GM18519 (cell line): Measurements from ENCODE around the gene PAX9.

Experiments
- ATAC-seq: cut with Tn5 transposase; IDR thresholded peaks from one replicate; pipeline ENCODE4 v1.9.1; 2021; ENCODE audit warnings: mild to moderate bottlenecking, moderate library complexity; ENCODE audit not compliant: unreplicated experiment, low FRiP score

PAX9 gene

DNA sequence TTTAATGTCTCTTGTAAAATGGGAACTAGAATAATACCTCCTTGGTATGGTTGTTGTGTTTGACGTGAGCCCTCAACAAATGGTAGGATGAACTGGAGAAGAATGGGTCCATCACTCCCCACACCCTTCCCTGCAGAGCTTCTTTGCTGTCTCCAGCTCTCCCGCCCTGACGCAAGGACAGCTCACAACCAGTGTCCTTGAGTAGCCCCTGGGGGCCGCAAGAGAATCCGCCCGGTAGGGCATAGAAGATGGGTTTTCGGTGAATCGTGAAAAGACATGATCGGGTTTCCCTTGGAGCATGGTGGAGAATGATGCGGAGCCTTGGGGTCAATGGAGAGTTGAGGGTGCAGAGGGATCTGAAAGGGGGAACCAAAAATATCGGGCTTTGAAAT lies 6.1 kb upstream of the PAX9 start:
- no peak for ATAC-seq

- ATAC-seq: no peak
These were observed 5.5 kb upstream of the PAX9 start for GRCh38 chr14:36655963-36656686.

DNA sequence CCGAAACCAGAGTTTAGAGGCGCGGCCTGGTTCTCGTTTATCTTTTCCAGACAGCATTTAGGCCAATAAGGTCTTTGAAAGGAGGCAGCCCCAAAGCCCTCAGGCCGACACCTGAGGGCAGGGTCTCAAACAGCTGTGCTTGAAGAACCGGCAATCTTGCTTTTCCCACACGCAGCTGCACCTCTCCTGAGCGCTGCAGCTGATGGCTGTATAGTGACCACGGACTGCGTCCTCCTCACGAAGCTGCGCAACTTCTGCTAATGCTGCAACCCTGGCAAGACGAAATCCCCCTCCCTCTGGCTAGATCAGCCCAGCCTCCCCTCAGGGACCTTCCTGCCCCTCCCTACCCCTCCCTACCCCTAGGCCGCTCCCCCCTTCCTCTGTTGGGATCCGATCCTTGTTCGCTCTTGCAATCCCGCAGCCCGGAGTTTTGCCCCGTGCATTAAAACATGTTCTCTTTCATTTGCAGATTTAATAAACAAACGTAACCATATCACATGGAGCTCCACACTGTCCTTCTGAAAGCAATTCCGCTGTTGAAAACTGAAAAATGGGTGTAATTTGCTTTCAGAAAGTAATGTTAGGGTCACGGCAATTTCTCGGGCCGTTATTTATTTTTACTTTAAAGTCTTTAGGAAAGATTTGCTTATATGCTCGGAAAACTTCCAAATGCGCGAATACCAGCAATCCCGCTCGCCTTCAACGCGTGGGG lies 4.8 kb upstream of the PAX9 start:
- no peak for ATAC-seq

GRCh38 chr14:36657399-36658122 lies 4.1 kb upstream of the PAX9 start:
- no peak for ATAC-seq

GRCh38 chr14:36658123-36659009 lies 3.3 kb upstream of the PAX9 start:
- no peak for ATAC-seq

DNA sequence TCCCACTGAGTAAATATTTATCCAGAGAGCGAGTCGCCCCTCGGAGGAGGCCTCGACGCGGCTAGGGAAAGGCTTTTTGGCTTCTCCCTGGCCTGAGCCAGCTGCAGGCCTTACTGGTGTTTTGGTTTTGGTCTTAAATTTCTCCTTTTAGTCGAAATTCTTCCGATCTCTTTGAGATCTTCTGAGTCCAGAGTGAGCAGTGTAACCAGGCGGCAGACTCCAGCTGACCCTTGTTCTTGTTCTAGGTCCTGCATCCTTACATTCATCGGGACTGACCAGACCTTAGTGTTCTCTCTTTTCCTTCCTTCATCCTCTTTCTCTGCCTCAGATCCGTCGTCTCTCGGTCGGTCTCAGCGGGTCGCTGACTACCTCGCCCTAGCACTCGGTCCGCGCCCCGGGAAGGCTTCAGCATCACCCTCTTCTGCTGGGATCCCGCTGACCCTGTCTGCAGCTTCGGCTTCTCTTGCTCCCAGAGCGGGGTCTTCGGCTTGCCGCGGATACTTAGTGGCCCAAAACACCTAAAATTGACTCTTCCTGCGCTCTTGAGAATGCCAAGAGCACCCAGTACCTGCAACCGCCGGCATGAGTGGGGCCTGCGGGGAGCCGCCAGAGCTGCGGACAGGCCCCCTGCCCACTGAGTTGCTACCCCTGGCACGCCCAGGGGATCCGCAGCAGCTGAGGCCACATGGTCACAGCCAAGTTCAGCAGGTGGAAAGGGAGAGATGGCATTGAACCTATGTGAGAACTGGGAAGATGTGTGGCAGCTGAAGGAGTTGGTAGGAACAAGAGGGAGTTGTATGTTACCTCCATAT lies 2.4 kb upstream of the PAX9 start:
- ATAC-seq: no peak

GRCh38 chr14:36659822-36660735 lies 1.6 kb upstream of the PAX9 start:
- no peak for ATAC-seq

DNA sequence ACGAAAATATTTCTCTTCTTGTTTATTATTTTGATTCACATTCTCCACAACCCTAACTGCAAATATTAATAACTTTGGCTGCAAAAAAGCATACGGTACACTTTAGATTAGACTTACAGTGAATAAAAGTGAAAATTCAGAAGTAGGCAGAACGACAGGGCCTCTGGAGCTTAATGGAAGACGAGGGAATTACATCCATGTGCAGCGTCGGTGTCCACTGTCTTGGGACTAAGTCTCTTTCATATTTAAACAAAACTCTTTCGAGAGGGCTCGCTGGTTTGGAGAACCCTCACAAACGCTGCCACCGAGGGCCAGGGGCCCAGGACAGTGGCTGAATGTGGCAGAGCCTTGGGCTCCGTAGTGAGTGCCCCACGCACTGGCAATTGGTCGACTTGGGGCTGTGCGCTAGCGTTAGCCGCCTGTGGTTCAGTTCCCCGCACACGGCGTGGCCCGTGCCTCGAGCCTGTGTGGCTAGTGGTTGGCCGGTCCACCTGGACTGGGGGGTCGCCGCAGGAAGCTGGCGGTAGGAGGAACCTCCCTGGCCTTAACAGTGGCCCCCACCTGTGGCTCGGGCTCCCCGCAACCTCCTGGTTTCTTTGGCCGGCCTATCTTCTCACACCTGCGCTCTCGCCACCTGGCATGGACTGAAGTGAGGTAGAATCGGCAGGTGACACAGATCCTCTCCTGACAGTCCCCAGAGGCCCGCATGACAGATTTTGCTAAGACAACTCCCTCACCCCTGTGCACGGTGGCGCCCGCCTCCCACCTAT lies 739 bp upstream of the PAX9 start:
- no peak for ATAC-seq

DNA sequence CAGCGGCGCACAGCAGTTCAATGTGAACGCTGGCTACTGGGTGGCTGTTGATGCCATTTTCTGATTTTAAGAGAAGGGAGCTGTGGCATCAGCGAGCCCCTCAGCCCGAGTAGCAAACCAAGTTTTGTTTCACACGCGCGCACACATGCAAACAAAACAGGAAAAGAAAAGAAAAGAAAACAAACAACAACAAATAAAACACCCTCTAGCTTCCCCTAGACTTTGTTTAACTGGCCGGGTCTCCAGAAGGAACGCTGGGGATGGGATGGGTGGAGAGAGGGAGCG lies 540 bp downstream of the PAX9 start:
- no peak for ATAC-seq

DNA sequence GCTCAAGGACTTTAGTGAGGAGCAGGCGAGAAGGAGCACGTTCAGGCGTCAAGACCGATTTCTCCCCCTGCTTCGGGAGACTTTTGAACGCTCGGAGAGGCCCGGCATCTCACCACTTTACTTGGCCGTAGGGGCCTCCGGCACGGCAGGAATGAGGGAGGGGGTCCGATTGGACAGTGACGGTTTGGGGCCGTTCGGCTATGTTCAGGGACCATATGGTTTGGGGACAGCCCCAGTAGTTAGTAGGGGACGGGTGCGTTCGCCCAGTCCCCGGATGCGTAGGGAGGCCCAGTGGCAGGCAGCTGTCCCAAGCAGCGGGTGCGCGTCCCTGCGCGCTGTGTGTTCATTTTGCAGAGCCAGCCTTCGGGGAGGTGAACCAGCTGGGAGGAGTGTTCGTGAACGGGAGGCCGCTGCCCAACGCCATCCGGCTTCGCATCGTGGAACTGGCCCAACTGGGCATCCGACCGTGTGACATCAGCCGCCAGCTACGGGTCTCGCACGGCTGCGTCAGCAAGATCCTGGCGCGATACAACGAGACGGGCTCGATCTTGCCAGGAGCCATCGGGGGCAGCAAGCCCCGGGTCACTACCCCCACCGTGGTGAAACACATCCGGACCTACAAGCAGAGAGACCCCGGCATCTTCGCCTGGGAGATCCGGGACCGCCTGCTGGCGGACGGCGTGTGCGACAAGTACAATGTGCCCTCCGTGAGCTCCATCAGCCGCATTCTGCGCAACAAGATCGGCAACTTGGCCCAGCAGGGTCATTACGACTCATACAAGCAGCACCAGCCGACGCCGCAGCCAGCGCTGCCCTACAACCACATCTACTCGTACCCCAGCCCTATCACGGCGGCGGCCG lies 1.1 kb downstream of the PAX9 start:
- no peak for ATAC-seq

DNA sequence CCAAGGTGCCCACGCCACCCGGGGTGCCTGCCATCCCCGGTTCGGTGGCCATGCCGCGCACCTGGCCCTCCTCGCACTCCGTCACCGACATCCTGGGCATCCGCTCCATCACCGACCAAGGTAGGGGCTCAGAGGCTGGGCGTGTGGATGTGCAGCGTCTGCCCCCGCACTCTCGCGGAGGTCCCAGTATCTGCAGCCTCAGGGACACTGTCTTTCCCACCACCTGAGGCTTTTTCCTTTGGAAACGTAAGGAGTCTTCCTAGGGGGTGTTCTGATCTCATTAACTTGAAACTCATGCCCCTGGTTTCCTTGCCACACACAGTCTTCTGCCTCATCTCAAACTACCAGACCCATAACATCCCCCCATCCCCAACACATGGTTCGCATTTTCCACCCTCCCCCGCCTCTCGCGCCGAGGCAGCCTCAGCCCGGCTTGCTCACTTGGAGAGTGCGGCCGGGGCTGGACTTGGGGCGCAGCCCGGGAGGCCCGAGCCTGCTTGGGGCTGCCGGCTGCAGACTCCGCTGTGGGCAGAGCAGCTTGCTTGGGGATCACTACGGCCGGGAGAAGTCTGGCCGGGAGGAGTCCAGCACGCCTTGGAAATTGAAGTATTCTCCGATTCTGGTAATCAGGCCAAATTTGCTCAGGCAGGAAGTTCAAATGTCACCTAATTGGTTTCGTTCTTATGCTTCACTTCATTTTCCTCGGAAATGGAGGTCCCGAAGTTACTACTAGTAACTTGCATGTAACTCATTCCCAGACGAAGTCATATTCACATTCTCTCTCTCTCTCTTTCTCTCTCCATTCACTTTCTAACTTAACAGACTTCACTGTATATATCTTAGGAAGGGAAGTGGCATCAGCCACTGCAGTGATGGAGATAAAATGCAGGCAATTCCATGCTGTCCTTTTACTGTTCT lies 2.0 kb downstream of the PAX9 start:
- no peak for ATAC-seq

DNA sequence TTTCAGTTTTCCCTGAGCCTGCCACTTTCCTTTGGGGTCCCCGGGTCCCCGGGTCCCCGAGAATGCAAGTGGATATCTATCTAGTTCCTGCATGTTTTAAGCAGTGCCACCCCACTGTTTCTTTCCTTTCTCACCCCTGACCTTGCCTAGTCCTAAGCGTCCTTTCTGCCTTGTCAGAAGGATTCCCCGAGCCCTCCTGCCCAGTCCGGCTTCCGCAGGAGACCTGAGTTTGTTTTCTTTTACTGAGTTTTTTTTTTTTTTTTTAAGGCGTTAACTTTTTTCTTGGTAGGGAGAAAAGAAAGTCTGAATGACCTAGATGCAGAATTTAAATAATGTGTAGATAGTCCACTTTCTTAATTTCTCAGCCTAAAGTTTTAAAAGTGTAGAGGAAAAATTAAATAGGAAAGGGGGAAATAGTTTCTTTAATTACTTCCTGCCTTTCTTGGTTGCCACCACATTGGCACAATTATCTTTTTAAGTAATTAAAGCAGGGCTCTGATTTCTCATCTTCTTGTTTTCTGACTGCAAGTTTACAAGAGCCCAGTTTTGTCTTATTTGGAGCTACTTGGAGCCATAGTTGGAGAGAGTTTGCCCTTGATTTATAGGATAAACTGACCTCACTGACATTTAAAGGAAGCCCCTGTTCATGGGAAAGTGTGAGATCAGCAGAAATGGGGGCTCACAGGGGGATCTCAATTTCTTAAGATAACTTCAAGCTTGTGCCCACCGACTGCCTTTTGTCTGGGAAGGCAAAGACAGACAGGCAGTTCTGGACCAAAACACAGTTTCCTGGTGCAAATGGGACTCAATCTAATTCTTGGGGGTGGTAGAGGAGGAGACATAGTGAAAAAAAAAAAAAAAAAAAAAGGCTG lies 2.9 kb downstream of the PAX9 start:
- no peak for ATAC-seq

- no peak for ATAC-seq
These were observed 4.3 kb downstream of the PAX9 start for GRCh38 chr14:36665887-36666415.

- no peak for ATAC-seq
These were observed 5.0 kb downstream of the PAX9 start for GRCh38 chr14:36666416-36667206.
